T-cell (primary cell): ENCODE results near the gene RAPGEF2. TPM values are rescaled to one million over a fixed set of nuclear protein-coding genes. Genes with fewer than 3 reads are reported as not detected.

Experiments
- ATAC-seq, 4 experiments: fragments of 200-7000 bp in 3 of 4; fragments of 150-1000 bp in 1 of 4; cut with Tn5 transposase; replicated peaks in 1 of 4; 1 replicate in 3 of 4; 2 replicates in 1 of 4; pipeline ENCODE4 v1.10.0; 2021; ENCODE audit warnings: moderate library complexity in 3 of 4, mild to moderate bottlenecking in 2 of 4, moderate number of reproducible peaks in 1 of 4
- CTCF ChIA-PET, 2 donors: fragments of 300-600 bp; sonication (Branson Sonifier 250); formaldehyde crosslinking; loops; one replicate each; lab custom pipeline; 2022; ENCODE audit warnings: antibody characterized with exemption in 2 of 2; lab: Charles Lee
- POLR2A ChIA-PET, 2 donors: fragments of 300-600 bp; sonication (Branson Sonifier 250); formaldehyde crosslinking; loops; one replicate each; lab custom pipeline; 2022; ENCODE audit warnings: antibody characterized with exemption in 2 of 2; lab: Charles Lee
- DNase-seq, 35 experiments: peaks; one replicate each; pipeline versions ENCODE4 v3.0.0 to v3.0.0-alpha.2; 2013 to 2023
- H3K27ac ChIP-seq: one replicate; pipeline ENCODE4 v1.5.1; 2013; ENCODE audit warnings: low read length
- H3K27me3 ChIP-seq, 2 experiments: replicated peaks in 1 of 2; 1 replicate in 1 of 2; 2 replicates in 1 of 2; pipeline versions ENCODE4 v1.6.1 to v1.7.0; 2013; ENCODE audit warnings: low read length in 1 of 2, mixed read lengths in 1 of 2; ENCODE audit not compliant: control insufficient read depth in 2 of 2, insufficient read depth in 2 of 2; ENCODE audit errors: extremely low read depth in 1 of 2
- H3K36me3 ChIP-seq, 2 donors: 1 replicate in 1 of 2; 2 replicates in 1 of 2; pipeline versions ENCODE4 v1.6.1 to v1.7.0; 2013; ENCODE audit warnings: low read length in 1 of 2; ENCODE audit not compliant: control insufficient read depth in 2 of 2, insufficient read depth in 1 of 2; ENCODE audit errors: extremely low read depth in 1 of 2
- H3K4me1 ChIP-seq, 2 experiments: 1 replicate in 1 of 2; 2 replicates in 1 of 2; pipeline versions ENCODE4 v1.6.1 to v1.7.0; 2013; ENCODE audit warnings: low read length in 2 of 2, mixed read lengths in 1 of 2; ENCODE audit not compliant: insufficient read depth in 2 of 2, control insufficient read depth in 1 of 2; ENCODE audit errors: extremely low read depth in 1 of 2
- H3K4me3 ChIP-seq, 2 donors: 1 replicate in 1 of 2; 2 replicates in 1 of 2; pipeline versions ENCODE4 v1.5.1 to v1.7.0; 2013; ENCODE audit warnings: mild to moderate bottlenecking in 2 of 2, low read length in 1 of 2, moderate library complexity in 1 of 2; ENCODE audit not compliant: control insufficient read depth in 1 of 2; ENCODE audit errors: extremely low read depth in 1 of 2
- H3K9me3 ChIP-seq: 2 replicates; pipeline ENCODE4 v1.7.0; 2013
- H3K27ac Mint-ChIP-seq, 2 donors: one replicate each; pipeline ENCODE4 v1.8.0; 2020 to 2021; ENCODE audit warnings: mild to moderate bottlenecking in 2 of 2, mixed read lengths in 2 of 2
- H3K27me3 Mint-ChIP-seq, 2 donors: one replicate each; pipeline ENCODE4 v1.8.0; 2021 to 2022; ENCODE audit warnings: mixed read lengths in 2 of 2
- H3K36me3 Mint-ChIP-seq: one replicate; pipeline ENCODE4 v1.8.0; 2021; ENCODE audit warnings: mixed read lengths
- H3K4me1 Mint-ChIP-seq, 3 donors: one replicate each; pipeline ENCODE4 v1.8.0; 2020 to 2022; ENCODE audit warnings: mixed read lengths in 3 of 3, mild to moderate bottlenecking in 1 of 3
- H3K4me3 Mint-ChIP-seq, 3 donors: one replicate each; pipeline ENCODE4 v1.8.0; 2020 to 2022; ENCODE audit warnings: mild to moderate bottlenecking in 3 of 3, mixed read lengths in 3 of 3, moderate library complexity in 3 of 3
- H3K9me3 Mint-ChIP-seq, 3 donors: one replicate each; pipeline ENCODE4 v1.8.0; 2020 to 2022; ENCODE audit warnings: mixed read lengths in 3 of 3
- WGBS: methylation state at CpG from one replicate; pipeline ENCODE4 v1.1.5; 2013; ENCODE audit warnings: missing lambda C conversion rate; ENCODE audit not compliant: insufficient coverage; 5-methylcytosine and 5-hydroxymethylcytosine counted together
- total RNA-seq, 35 experiments: library from RNA in 6 of 35; stranded (reverse) in 6 of 35; fragments of 120-200 nt in 1 of 35; gene quantifications; one replicate each; pipeline versions ENCODE4 v1.2.1 to v1.2.4 and lab custom pipeline; 2013 to 2026

Gene RAPGEF2
- total RNA-seq, 5 donors from 2014 or later (not counting 1 experiment from before 2014, with no cell fraction given): 16.8 to 28.5 (median 26.4) TPM

- 67% methylated on average over 3 of the region's 6 CpGs for WGBS
- Histone ChIP-seq H3K36me3 (no peaks in the 10 kb centered on the region), H3K4me1 (no peaks in the 10 kb centered on the region), H3K27me3 (peaks cover 0 to 12% of the 10 kb centered on the region in 2 experiments), H3K9me3 (no peaks in the 10 kb centered on the region), H3K4me3 (no peak overlapping the region), H3K27ac (no peak overlapping the region)
- ChIA-PET POLR2A (no interaction called here), CTCF (no interaction called here)
- Mint-ChIP-seq H3K27me3 (peaks cover 13% of the 10 kb centered on the region in 2 donors), H3K36me3 (no peaks in the 10 kb centered on the region), H3K4me1 (peaks cover 0 to 15% (median 3%) of the 10 kb centered on the region in 3 donors), H3K27ac (no peak overlapping the region), H3K9me3 (no peaks in the 10 kb centered on the region), H3K4me3 (no peak overlapping the region)
- no peak for ATAC-seq
- no peak for DNase-seq
These were observed 299.0 kb downstream of the RAPGEF2 start for GRCh38 chr4:159401791-159402380.
